Small intestine (tissue), 7 donors: ENCODE data around the gene ADAMTS2. TPM values are rescaled to one million over a fixed set of nuclear protein-coding genes. Genes with fewer than 3 reads are reported as not detected.

Experiments used
- DNase-seq, 2 donors: peaks; one replicate each; pipeline versions ENCODE4 v3.0.0 to v3.0.0-alpha.2; 2013
- FAIRE-seq: peaks from 2 replicates; lab custom pipeline; 2012; peaks lifted over from hg19 to GRCh38; lab: Jason Lieb, UNC
- H3K27ac ChIP-seq, 3 donors: one replicate each; pipeline ENCODE4 v1.5.1; 2013; ENCODE audit warnings: low read length in 2 of 3, mild to moderate bottlenecking in 2 of 3, control low read depth in 1 of 3, inconsistent platforms in 1 of 3, low read depth in 1 of 3, moderate library complexity in 1 of 3
- H3K27me3 ChIP-seq, 3 donors: one replicate each; pipeline ENCODE4 v1.6.1; 2013; ENCODE audit warnings: low read length in 3 of 3, inconsistent platforms in 1 of 3; ENCODE audit not compliant: control insufficient read depth in 3 of 3, insufficient read depth in 3 of 3
- H3K36me3 ChIP-seq, 3 donors: one replicate each; pipeline ENCODE4 v1.6.1; 2013; ENCODE audit warnings: low read length in 3 of 3, inconsistent platforms in 1 of 3, low read depth in 1 of 3, mild to moderate bottlenecking in 1 of 3, moderate library complexity in 1 of 3; ENCODE audit not compliant: control insufficient read depth in 3 of 3, insufficient read depth in 2 of 3
- H3K4me1 ChIP-seq, 3 donors: one replicate each; pipeline ENCODE4 v1.6.1; 2013; ENCODE audit warnings: low read length in 2 of 3, inconsistent platforms in 1 of 3, low read depth in 1 of 3, mild to moderate bottlenecking in 1 of 3, moderate library complexity in 1 of 3; ENCODE audit not compliant: control insufficient read depth in 3 of 3, insufficient read depth in 2 of 3
- H3K4me3 ChIP-seq, 3 donors: one replicate each; pipeline ENCODE4 v1.5.1; 2013; ENCODE audit warnings: low read length in 3 of 3, control low read depth in 1 of 3, inconsistent platforms in 1 of 3, low read depth in 1 of 3, mild to moderate bottlenecking in 1 of 3, moderate library complexity in 1 of 3
- H3K9me3 ChIP-seq, 2 donors: one replicate each; pipeline ENCODE4 v1.6.1; 2013; ENCODE audit warnings: low read depth in 1 of 2, low read length in 1 of 2; ENCODE audit not compliant: control insufficient read depth in 2 of 2, insufficient read depth in 1 of 2
- WGBS, 3 donors: extraction: QIAGEN DNeasy Blood & Tissue Kit; methylation state at CpG; one replicate each; pipeline ENCODE4 v1.1.7; 2013; 5-methylcytosine and 5-hydroxymethylcytosine counted together
- polyA plus RNA-seq, 4 donors: library from polyadenylated mRNA; stranded (reverse) in 3 of 4; unstranded in 1 of 4; fragments of 200-250 nt in 3 of 4; fragments of 120-200 nt in 1 of 4; gene quantifications; one replicate each; pipeline versions ENCODE4 v1.2.1 to v1.2.3, GENCODE V29; 2013
- donor health status: healthy with polysubstance abuse.
- donor health status: control.
- donor health status: control.
- donor health status: Bipolar disorder and iron deficiency.
- donor health status: healthy.

Gene ADAMTS2
- polyA plus RNA-seq, 4 donors: 0.22 to 6.3 (median 2.4) TPM

GRCh38 chr5:179186801-179187200 lies 158.5 kb downstream of the ADAMTS2 start:
- H3K27ac ChIP-seq: no peak overlapping the region
- DNase-seq (no peak), FAIRE-seq (no peak)
- H3K27me3 ChIP-seq: no peaks in the 10 kb centered on the region
- H3K9me3 ChIP-seq: no peaks in the 10 kb centered on the region
- no peak overlapping the region for H3K4me3 ChIP-seq
- no peaks in the 10 kb centered on the region for H3K36me3 ChIP-seq
- no peaks in the 10 kb centered on the region for H3K4me1 ChIP-seq
- 71 to 80% (median 74%) methylated on average over 12 of the region's 12 CpGs for WGBS, 3 donors

GRCh38 chr5:179185941-179186411 lies 159.3 kb downstream of the ADAMTS2 start:
- no peaks in the 10 kb centered on the region for H3K9me3 ChIP-seq

GRCh38 chr5:179185256-179185940 lies 159.9 kb downstream of the ADAMTS2 start:
- H3K27me3 ChIP-seq: no peaks in the 10 kb centered on the region
- no peak overlapping the region for H3K4me3 ChIP-seq
- 50 to 76% (median 62%) methylated on average over 15 to 16 of the region's 16 CpGs for WGBS, 3 donors
- H3K36me3 ChIP-seq: no peaks in the 10 kb centered on the region
- FAIRE-seq (no peak), DNase-seq (no peak)
- H3K4me1 ChIP-seq: no peaks in the 10 kb centered on the region
- H3K27ac ChIP-seq: no peak overlapping the region
- no peaks in the 10 kb centered on the region for H3K9me3 ChIP-seq

More at GRCh38 chr5:179185941-179186411, 159.3 kb downstream of the ADAMTS2 start:
- Histone ChIP-seq H3K36me3 (no peaks in the 10 kb centered on the region), H3K4me1 (no peaks in the 10 kb centered on the region), H3K27ac (no peak overlapping the region), H3K4me3 (no peak overlapping the region), H3K27me3 (no peaks in the 10 kb centered on the region)
- no peak for DNase-seq
- WGBS, 3 donors: 83 to 91% (median 85%) methylated on average over 8 of the region's 8 CpGs
- FAIRE-seq: no peak

GRCh38 chr5:179184521-179185050 lies 160.7 kb downstream of the ADAMTS2 start:
- H3K4me3 ChIP-seq: no peak overlapping the region
- no peak overlapping the region for H3K27ac ChIP-seq
- H3K27me3 ChIP-seq: no peaks in the 10 kb centered on the region
- no peaks in the 10 kb centered on the region for H3K36me3 ChIP-seq
- no peaks in the 10 kb centered on the region for H3K4me1 ChIP-seq
- no peak for FAIRE-seq
- no peaks in the 10 kb centered on the region for H3K9me3 ChIP-seq
- WGBS, 3 donors: 62 to 84% (median 78%) methylated on average over 11 of the region's 11 CpGs
- no peak for DNase-seq

GRCh38 chr5:179183481-179183880 lies 161.8 kb downstream of the ADAMTS2 start:
- Histone ChIP-seq H3K36me3 (no peaks in the 10 kb centered on the region), H3K4me3 (no peak overlapping the region), H3K27ac (no peak overlapping the region), H3K27me3 (no peaks in the 10 kb centered on the region), H3K9me3 (no peaks in the 10 kb centered on the region), H3K4me1 (no peaks in the 10 kb centered on the region)
- DNase-seq (no peak), FAIRE-seq (no peak)

- FAIRE-seq: no peak
- Histone ChIP-seq H3K27me3 (no peaks in the 10 kb centered on the region), H3K9me3 (no peaks in the 10 kb centered on the region), H3K4me3 (no peak overlapping the region), H3K36me3 (no peaks in the 10 kb centered on the region), H3K27ac (no peak overlapping the region), H3K4me1 (no peaks in the 10 kb centered on the region)
- no peak for DNase-seq
- 86 to 89% (median 88%) methylated on average over 12 to 13 of the region's 13 CpGs for WGBS, 3 donors
Observed at GRCh38 chr5:179182601-179183000, 162.7 kb downstream of the ADAMTS2 start.

GRCh38 chr5:179181988-179182387 lies 163.3 kb downstream of the ADAMTS2 start:
- FAIRE-seq (no peak), DNase-seq (no peak)
- no peaks in the 10 kb centered on the region for H3K27me3 ChIP-seq
- H3K9me3 ChIP-seq: no peaks in the 10 kb centered on the region
- H3K27ac ChIP-seq: no peak overlapping the region
- no peak overlapping the region for H3K4me3 ChIP-seq
- no peaks in the 10 kb centered on the region for H3K4me1 ChIP-seq
- WGBS, 3 donors: 53 to 66% (median 61%) methylated on average over 9 of the region's 9 CpGs
- H3K36me3 ChIP-seq: no peaks in the 10 kb centered on the region

- Histone ChIP-seq H3K4me3 (no peak overlapping the region), H3K36me3 (no peaks in the 10 kb centered on the region), H3K9me3 (no peaks in the 10 kb centered on the region), H3K4me1 (no peaks in the 10 kb centered on the region), H3K27ac (no peak overlapping the region), H3K27me3 (no peaks in the 10 kb centered on the region)
- no peak for FAIRE-seq
- DNase-seq: no peak
- 82 to 88% (median 83%) methylated on average over 16 of the region's 16 CpGs for WGBS, 3 donors
Observed at GRCh38 chr5:179180921-179181645, 164.2 kb downstream of the ADAMTS2 start.
